Esophagus mucosa (tissue), 1 donor: ENCODE data around the gene SLC16A5. TPM values are rescaled to one million over a fixed set of nuclear protein-coding genes. Genes with fewer than 3 reads are reported as not detected.
"Not testable (repeated sequence)": the region's sequence is repeated elsewhere in the genome, so short reads cannot be mapped to it uniquely, and the experiment has no call there.

Experiments used
- ATAC-seq: fragments of 200-7000 bp; cut with Tn5 transposase; one replicate; pipeline ENCODE4 v1.9.1; 2020
- total RNA-seq: library from RNA; stranded (reverse); gene quantifications from one replicate; pipeline ENCODE4 v1.2.4, GENCODE V29; 2023
- donor health status: DM: yes; HTN: yes; CAD: no.

Gene SLC16A5
- total RNA-seq = 13.9 TPM

GRCh38 chr17:75087558-75088453 is at the start of gene SLC16A5:
TSS of gene SLC16A5 (plus strand) at chr17:75087954. CDS start at chr17:75093637, 5,683 bp downstream.
- ATAC-seq = peak; percentile 79

GRCh38 chr17:75039238-75039637 is 48.5 kb upstream of the SLC16A5 start:
- ATAC-seq = no peak

GRCh38 chr17:75041656-75042280 is 46.0 kb upstream of the SLC16A5 start:
- no peak for ATAC-seq

GRCh38 chr17:75043789-75044188 is 44.0 kb upstream of the SLC16A5 start:
- ATAC-seq = not testable (repeated sequence)

- ATAC-seq = no peak
Measured at GRCh38 chr17:75044716-75045115, 43.0 kb upstream of the SLC16A5 start.

GRCh38 chr17:75045946-75046406 is 41.8 kb upstream of the SLC16A5 start:
- not testable (repeated sequence) for ATAC-seq

- ATAC-seq = peak; percentile 99
Measured at GRCh38 chr17:75046407-75047289, 41.1 kb upstream of the SLC16A5 start, which contains the start of the genes ATP5PD and KCTD2. TSS of gene ATP5PD (minus strand) at chr17:75046969. CDS start at chr17:75042650, 4,319 bp downstream. TSS of gene KCTD2 (plus strand) at chr17:75047225. CDS start at chr17:75047251, 26 bp downstream.

GRCh38 chr17:75047398-75048098 is 40.2 kb upstream of the SLC16A5 start:
- ATAC-seq = peak; percentile 3

GRCh38 chr17:75048249-75048878 is 39.4 kb upstream of the SLC16A5 start:
- no peak for ATAC-seq

- ATAC-seq = no peak
Measured at GRCh38 chr17:75049057-75049456, 38.7 kb upstream of the SLC16A5 start.

- no peak for ATAC-seq
Measured at GRCh38 chr17:75049706-75050105, 38.0 kb upstream of the SLC16A5 start.

- ATAC-seq = no peak
Measured at GRCh38 chr17:75051941-75052340, 35.8 kb upstream of the SLC16A5 start.

GRCh38 chr17:75059369-75060345 is 28.1 kb upstream of the SLC16A5 start:
- peak; percentile 59 for ATAC-seq

- ATAC-seq = peak; percentile 16
Measured at GRCh38 chr17:75060434-75061054, 27.2 kb upstream of the SLC16A5 start.

- no peak for ATAC-seq
Measured at GRCh38 chr17:75061055-75061438, 26.7 kb upstream of the SLC16A5 start.

GRCh38 chr17:75061618-75062017 is 26.1 kb upstream of the SLC16A5 start:
- ATAC-seq = no peak

- no peak for ATAC-seq
Measured at GRCh38 chr17:75063201-75063600, 24.6 kb upstream of the SLC16A5 start.

GRCh38 chr17:75063626-75064025 is 24.1 kb upstream of the SLC16A5 start:
- ATAC-seq = no peak

GRCh38 chr17:75064040-75064439 is 23.7 kb upstream of the SLC16A5 start:
- ATAC-seq = no peak

- no peak for ATAC-seq
Measured at GRCh38 chr17:75064460-75064859, 23.3 kb upstream of the SLC16A5 start.
